ENCODE data around the gene EDEM2. TPM values are rescaled to one million over a fixed set of nuclear protein-coding genes. Genes with fewer than 3 reads are reported as not detected.
"Not testable (repeated sequence)": the region's sequence is repeated elsewhere in the genome, so short reads cannot be mapped to it uniquely, and the experiment has no call there.

The EDEM2 gene
- total and polyA plus RNA-seq, 9 donors, result 6.4 to 19.4 (median 13.4) TPM

- no peak overlapping the region for H3K27ac ChIP-seq
- peaks cover 3% of the 10 kb centered on the region for H3K4me1 ChIP-seq (ENCODE audit: insufficient read depth)
- no peak for DNase-seq
- no peak for TF ChIP-seq CTCF (IDR thresholded peaks at IDR 0.05)
- TF ChIP-seq POLR2A (IDR thresholded peaks at IDR 0.05), result no peak
- TF ChIP-seq EP300 (IDR thresholded peaks at IDR 0.05), result no peak
- intact Hi-C loops (cut with DNase I), result no loop called here
- H3K36me3 ChIP-seq, result no peaks in the 10 kb centered on the region
- no peaks in the 10 kb centered on the region for H3K27me3 ChIP-seq
- no peak overlapping the region for H3K4me3 ChIP-seq
- 77 to 83% (median 78%) methylated on average over 5 of the region's 5 CpGs for WGBS, 3 donors
- H3K9me3 ChIP-seq, result no peaks in the 10 kb centered on the region
Measured at GRCh38 chr20:35087355-35087754, 59.8 kb downstream of the EDEM2 start.

GRCh38 chr20:35085477-35086225, 61.5 kb downstream of the EDEM2 start:
- 93 to 95% (median 94%) methylated on average over 11 of the region's 11 CpGs for WGBS, 3 donors
- H3K36me3 ChIP-seq, result no peaks in the 10 kb centered on the region
- peaks cover 2% of the 10 kb centered on the region for H3K4me1 ChIP-seq (ENCODE audit: insufficient read depth)
- intact Hi-C loops (cut with DNase I), result no loop called here
- no peaks in the 10 kb centered on the region for H3K9me3 ChIP-seq
- DNase-seq, result no peak
- H3K4me3 ChIP-seq, result no peak overlapping the region
- TF ChIP-seq POLR2A (IDR thresholded peaks at IDR 0.05) (no peak), CTCF (IDR thresholded peaks at IDR 0.05) (no peak), EP300 (IDR thresholded peaks at IDR 0.05) (no peak)
- no peaks in the 10 kb centered on the region for H3K27me3 ChIP-seq
- no peak overlapping the region for H3K27ac ChIP-seq

GRCh38 chr20:35084998-35085397, 62.1 kb downstream of the EDEM2 start:
- WGBS, 3 donors, result 78 to 82% (median 80%) methylated on average over 3 of the region's 3 CpGs
- TF ChIP-seq POLR2A (IDR thresholded peaks at IDR 0.05) (no peak), CTCF (IDR thresholded peaks at IDR 0.05) (no peak), EP300 (IDR thresholded peaks at IDR 0.05) (no peak)
- DNase-seq, result no peak
- Histone ChIP-seq H3K4me1 (ENCODE audit: insufficient read depth) (peaks cover 5% of the 10 kb centered on the region), H3K4me3 (no peak overlapping the region), H3K36me3 (no peaks in the 10 kb centered on the region), H3K27me3 (no peaks in the 10 kb centered on the region), H3K27ac (no peak overlapping the region), H3K9me3 (no peaks in the 10 kb centered on the region)
- intact Hi-C loops (cut with DNase I), result no loop called here

GRCh38 chr20:35080348-35080642, 66.8 kb downstream of the EDEM2 start:
- H3K9me3 ChIP-seq; H3K4me1 ChIP-seq (ENCODE audit: insufficient read depth); H3K27me3 ChIP-seq; intact Hi-C loops (cut with DNase I); DNase-seq; H3K27ac ChIP-seq; H3K4me3 ChIP-seq; H3K36me3 ChIP-seq: not testable (repeated sequence)
- WGBS, 3 donors, result 11 to 32% (median 18%) methylated on average over 5 of the region's 5 CpGs

- no peaks in the 10 kb centered on the region for H3K9me3 ChIP-seq
- no peaks in the 10 kb centered on the region for H3K27me3 ChIP-seq
- H3K27ac ChIP-seq, result no peak overlapping the region
- H3K36me3 ChIP-seq, result no peaks in the 10 kb centered on the region
- no peak overlapping the region for H3K4me3 ChIP-seq
- intact Hi-C loops (cut with DNase I), result no loop called here
- peaks cover 5% of the 10 kb centered on the region for H3K4me1 ChIP-seq (ENCODE audit: insufficient read depth)
- TF ChIP-seq POLR2A (IDR thresholded peaks at IDR 0.05), result no peak
- DNase-seq, result no peak
- 82 to 94% (median 89%) methylated on average over 8 of the region's 8 CpGs for WGBS, 3 donors
Measured at GRCh38 chr20:35079472-35080347, 67.4 kb downstream of the EDEM2 start.

All from ovary (tissue), 9 donors.